HCT116 (cell line): ENCODE measurements around the gene ADGRD1. TPM values are rescaled to one million over a fixed set of nuclear protein-coding genes. Genes with fewer than 3 reads are reported as not detected.

Experiments
- ATAC-seq: fragments of 200-7000 bp; cut with Tn5 transposase; 2 replicates; pipeline ENCODE4 v1.9.1; 2020; ENCODE audit warnings: mild to moderate bottlenecking, moderate library complexity
- BruUV-seq: library from RNA; stranded (reverse); fragments of 400-500 nt; replicated peaks from 2 replicates; lab custom pipeline; 2021; lab: Mats Ljungman, UMichigan
- CTCF ChIA-PET: fragments of 300-600 bp; sonication (Branson Sonifier 250); formaldehyde crosslinking; loops from one replicate; lab custom pipeline; 2021; ENCODE audit warnings: antibody characterized with exemption; lab: Charles Lee
- POLR2A ChIA-PET: fragments of 300-600, 350-600 bp; sonication (Branson Sonifier 250); formaldehyde crosslinking; loops from one replicate; lab custom pipeline; 2021; ENCODE audit warnings: antibody characterized with exemption; lab: Charles Lee
- RAD21 ChIA-PET, 2 experiments: fragments of 300-600 bp; sonication (Branson Sonifier 250); formaldehyde crosslinking; loops; one replicate each; lab custom pipeline; 2023; ENCODE audit warnings: low total read pairs in 2 of 2; ENCODE audit not compliant: uncharacterized antibody in 2 of 2, unreplicated experiment in 2 of 2, low non-redundant PET in 1 of 2; lab: Charles Lee
- DNase-seq: peaks from one replicate; pipeline ENCODE4 v3.0.0-alpha.2; 2010; ENCODE audit warnings: low read depth, low spot score
- H2AFZ ChIP-seq: fragments of 200-600 bp; shearing (Covaris generic), sonication (generic); 2 replicates; pipeline ENCODE4 v1.6.1; 2017; ENCODE audit warnings: low read depth, mixed run types, mixed read lengths, antibody characterized with exemption, low read length; ENCODE audit not compliant: poor library complexity, severe bottlenecking
- H3K27ac ChIP-seq: 2 replicates; pipeline ENCODE4 v1.5.1; 2012; ENCODE audit warnings: low read depth, low read length
- H3K27me3 ChIP-seq: fragments of 200-600 bp; sonication (generic); 2 replicates; pipeline ENCODE4 v1.6.1; 2016; ENCODE audit warnings: mixed run types, low read length, mixed read lengths; ENCODE audit not compliant: insufficient read depth
- H3K36me3 ChIP-seq, 2 experiments: fragments of 200-500 bp in 1 of 2; fragments of 200-600 bp in 1 of 2; sonication (Bioruptor generic) in 1 of 2; sonication (generic) in 1 of 2; 2 replicates each; pipeline versions ENCODE4 v1.5.1 to v1.6.1; 2014 to 2016; ENCODE audit warnings: low read length in 2 of 2, inconsistent platforms in 1 of 2, mixed read lengths in 1 of 2, mixed run types in 1 of 2; ENCODE audit not compliant: insufficient read depth in 2 of 2, control insufficient read depth in 1 of 2
- H3K4me1 ChIP-seq, 2 experiments: fragments of 200-600 bp in 1 of 2; sonication (generic) in 1 of 2; 2 replicates each; pipeline versions ENCODE4 v1.5.1 to v1.6.1; 2012 to 2017; ENCODE audit warnings: low read length in 2 of 2, inconsistent platforms in 1 of 2, mild to moderate bottlenecking in 1 of 2, mixed read lengths in 1 of 2, mixed run types in 1 of 2, moderate library complexity in 1 of 2; ENCODE audit not compliant: insufficient read depth in 2 of 2, control insufficient read depth in 1 of 2
- H3K4me2 ChIP-seq: fragments of 200-600 bp; sonication (generic); 2 replicates; pipeline ENCODE4 v1.6.1; 2017; ENCODE audit warnings: mixed run types, low read length, mixed read lengths
- H3K4me3 ChIP-seq, 2 experiments: fragments of 200-600 bp in 1 of 2; sonication (generic) in 1 of 2; replicated peaks in 1 of 2; 2 replicates each; pipeline ENCODE4 v1.5.1; 2011 to 2016; ENCODE audit warnings: low read length in 2 of 2, control low read depth in 1 of 2, low read depth in 1 of 2, mild to moderate bottlenecking in 1 of 2, mixed read lengths in 1 of 2, mixed run types in 1 of 2
- H3K79me2 ChIP-seq: fragments of 200-600 bp; sonication (generic); 2 replicates; pipeline ENCODE4 v1.6.1; 2017; ENCODE audit warnings: mild to moderate bottlenecking, mixed run types, low read length, moderate library complexity, mixed read lengths; ENCODE audit not compliant: insufficient read depth
- H3K9ac ChIP-seq: fragments of 200-600 bp; sonication (generic); 2 replicates; pipeline ENCODE4 v1.6.1; 2016; ENCODE audit warnings: low read length, mixed read lengths
- H3K9me2 ChIP-seq: fragments of 200-600 bp; sonication (generic), shearing (Covaris generic); 2 replicates; pipeline ENCODE4 v1.6.1; 2017; ENCODE audit warnings: mixed run types, mild to moderate bottlenecking, moderate library complexity; ENCODE audit not compliant: insufficient read depth
- H3K9me3 ChIP-seq, 2 experiments: fragments of 200-500 bp in 1 of 2; fragments of 200-600 bp in 1 of 2; sonication (Bioruptor generic) in 1 of 2; sonication (generic) in 1 of 2; 2 replicates each; pipeline ENCODE4 v1.6.1; 2014 to 2017; ENCODE audit warnings: low read length in 2 of 2, mixed read lengths in 2 of 2, inconsistent platforms in 1 of 2, low read depth in 1 of 2, mild to moderate bottlenecking in 1 of 2, mixed run types in 1 of 2, moderate library complexity in 1 of 2; ENCODE audit not compliant: control insufficient read depth in 1 of 2, insufficient read depth in 1 of 2
- H4K20me1 ChIP-seq: fragments of 200-600 bp; sonication (generic), shearing (Covaris generic); 2 replicates; pipeline ENCODE4 v1.6.1; 2017; ENCODE audit warnings: mixed run types, mild to moderate bottlenecking, moderate library complexity; ENCODE audit not compliant: insufficient read depth
- EGR1 ChIP-seq: IDR thresholded peaks from 2 replicates; pipeline ENCODE4 v1.6.1; 2012; ENCODE audit warnings: low read depth
- EZH2 ChIP-seq: fragments of 200-600 bp; sonication (generic); IDR thresholded peaks from 2 replicates; pipeline ENCODE4 v1.6.1; 2017; ENCODE audit warnings: antibody characterized with exemption, mixed run types
- EZH2phosphoT487 ChIP-seq: fragments of 200-600 bp; IDR thresholded peaks from 2 replicates; pipeline ENCODE4 v1.6.1; 2018; ENCODE audit warnings: antibody characterized with exemption, borderline replicate concordance
- JUND ChIP-seq: IDR thresholded peaks from 2 replicates; pipeline ENCODE4 v1.6.1; 2012
- POLR2AphosphoS5 ChIP-seq: IDR thresholded peaks from 2 replicates; pipeline ENCODE4 v1.6.1; 2011; ENCODE audit warnings: mild to moderate bottlenecking, low read depth, low read length, moderate library complexity
- SP1 ChIP-seq: IDR thresholded peaks from 2 replicates; pipeline ENCODE4 v1.6.1; 2012; ENCODE audit warnings: low read depth
- TCF7L2 ChIP-seq: IDR thresholded peaks from 2 replicates; pipeline ENCODE4 v1.7.0; 2011; ENCODE audit warnings: borderline replicate concordance, inconsistent platforms; ENCODE audit not compliant: insufficient read depth, insufficient read length; ENCODE audit errors: extremely low read depth
- ZFX ChIP-seq: fragments of 450-650 bp; IDR thresholded peaks from 2 replicates; pipeline ENCODE4 v1.6.1; 2017
- ZNF274 ChIP-seq: fragments of 200-500 bp; sonication (Bioruptor generic); IDR thresholded peaks from 2 replicates; pipeline ENCODE4 v1.6.1; 2014; ENCODE audit warnings: mild to moderate bottlenecking, low read depth, low read length, inconsistent platforms
- intact Hi-C: fragments of 100-400 bp; cut with micrococcal nuclease; formaldehyde crosslinking; loops from 2 replicates; pipeline ENCODE4 v1.10.0; 2022
- total RNA-seq: library from RNA; stranded (reverse); gene quantifications from one replicate; pipeline ENCODE4 v1.2.1, GENCODE V29; 2021; ENCODE audit not compliant: unreplicated experiment
- TF ChIP-seq, protein P1 (sequence below), 3 experiments: fragments of 200-600 bp in 1 of 3; sonication (generic) in 1 of 3; IDR thresholded peaks in 2 of 3; conservative IDR thresholded peaks in 1 of 3; 2 replicates each; pipeline ENCODE4 v1.5.1; 2012 to 2017; ENCODE audit warnings: low read depth in 2 of 3, low read length in 2 of 3, antibody characterized with exemption in 1 of 3, borderline replicate concordance in 1 of 3, control low read depth in 1 of 3, mild to moderate bottlenecking in 1 of 3, mixed read lengths in 1 of 3, mixed run types in 1 of 3, moderate library complexity in 1 of 3; ENCODE audit not compliant: insufficient read depth in 1 of 3
- TF ChIP-seq, protein P2 (sequence below): IDR thresholded peaks from 2 replicates; pipeline ENCODE4 v1.6.1; 2012; ENCODE audit warnings: low read depth

Gene ADGRD1
- total RNA-seq, 1 experiment from 2014 or later: 0.44 TPM

- Histone ChIP-seq H3K27ac (no peak overlapping the region), H3K4me1 (0 out of 4 replicates have a peak, but pooled peaks cover 0 to 5% of the 10 kb centered on the region in 2 experiments), H2AFZ (no peak overlapping the region), H3K9me3 (no peaks in the 10 kb centered on the region), H3K27me3 (peaks cover 3% of the 10 kb centered on the region; the same call in 1 of the 2 replicates), H3K4me3 (no peak overlapping the region), H3K79me2 (no peaks in the 10 kb centered on the region), H3K4me2 (no peak overlapping the region), H3K9me2 (no peaks in the 10 kb centered on the region), H3K9ac (no peak overlapping the region), H4K20me1 (no peaks in the 10 kb centered on the region), H3K36me3 (no peaks in the 10 kb centered on the region)
- DNase-seq: no peak
- no peak for ATAC-seq
- POLR2A ChIA-PET: no interaction called here
- CTCF ChIA-PET: interaction anchor here (1.2 kb wide), 1 partner anchor 15 kb away, joined by 3 read pairs; no protein-coding TSS in a partner anchor
- no TSS peak for BruUV-seq
- RAD21 ChIA-PET: no interaction called here
- intact Hi-C loops: loop anchor here (5.0 kb wide), 1 partner anchor 465 kb away; no protein-coding TSS in a partner anchor
- TF ChIP-seq, protein P1, sequence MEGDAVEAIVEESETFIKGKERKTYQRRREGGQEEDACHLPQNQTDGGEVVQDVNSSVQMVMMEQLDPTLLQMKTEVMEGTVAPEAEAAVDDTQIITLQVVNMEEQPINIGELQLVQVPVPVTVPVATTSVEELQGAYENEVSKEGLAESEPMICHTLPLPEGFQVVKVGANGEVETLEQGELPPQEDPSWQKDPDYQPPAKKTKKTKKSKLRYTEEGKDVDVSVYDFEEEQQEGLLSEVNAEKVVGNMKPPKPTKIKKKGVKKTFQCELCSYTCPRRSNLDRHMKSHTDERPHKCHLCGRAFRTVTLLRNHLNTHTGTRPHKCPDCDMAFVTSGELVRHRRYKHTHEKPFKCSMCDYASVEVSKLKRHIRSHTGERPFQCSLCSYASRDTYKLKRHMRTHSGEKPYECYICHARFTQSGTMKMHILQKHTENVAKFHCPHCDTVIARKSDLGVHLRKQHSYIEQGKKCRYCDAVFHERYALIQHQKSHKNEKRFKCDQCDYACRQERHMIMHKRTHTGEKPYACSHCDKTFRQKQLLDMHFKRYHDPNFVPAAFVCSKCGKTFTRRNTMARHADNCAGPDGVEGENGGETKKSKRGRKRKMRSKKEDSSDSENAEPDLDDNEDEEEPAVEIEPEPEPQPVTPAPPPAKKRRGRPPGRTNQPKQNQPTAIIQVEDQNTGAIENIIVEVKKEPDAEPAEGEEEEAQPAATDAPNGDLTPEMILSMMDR (IDR thresholded peaks at IDR 0.05 in 2 of 3, conservative IDR thresholded peaks at IDR 0.05 in 1 of 3; ENCODE audit: borderline replicate concordance in 1 of 3, insufficient read depth in 1 of 3, low read depth in 2 of 3, low read length in 2 of 3): no peak
- TF ChIP-seq EZH2phosphoT487 (no peak), SP1 (no peak), ZFX (no peak), ZNF274 (no peak), JUND (no peak), POLR2AphosphoS5 (no peak), EGR1 (no peak), EZH2 (no peak), TCF7L2 (no peak)
- TF ChIP-seq, protein P2, sequence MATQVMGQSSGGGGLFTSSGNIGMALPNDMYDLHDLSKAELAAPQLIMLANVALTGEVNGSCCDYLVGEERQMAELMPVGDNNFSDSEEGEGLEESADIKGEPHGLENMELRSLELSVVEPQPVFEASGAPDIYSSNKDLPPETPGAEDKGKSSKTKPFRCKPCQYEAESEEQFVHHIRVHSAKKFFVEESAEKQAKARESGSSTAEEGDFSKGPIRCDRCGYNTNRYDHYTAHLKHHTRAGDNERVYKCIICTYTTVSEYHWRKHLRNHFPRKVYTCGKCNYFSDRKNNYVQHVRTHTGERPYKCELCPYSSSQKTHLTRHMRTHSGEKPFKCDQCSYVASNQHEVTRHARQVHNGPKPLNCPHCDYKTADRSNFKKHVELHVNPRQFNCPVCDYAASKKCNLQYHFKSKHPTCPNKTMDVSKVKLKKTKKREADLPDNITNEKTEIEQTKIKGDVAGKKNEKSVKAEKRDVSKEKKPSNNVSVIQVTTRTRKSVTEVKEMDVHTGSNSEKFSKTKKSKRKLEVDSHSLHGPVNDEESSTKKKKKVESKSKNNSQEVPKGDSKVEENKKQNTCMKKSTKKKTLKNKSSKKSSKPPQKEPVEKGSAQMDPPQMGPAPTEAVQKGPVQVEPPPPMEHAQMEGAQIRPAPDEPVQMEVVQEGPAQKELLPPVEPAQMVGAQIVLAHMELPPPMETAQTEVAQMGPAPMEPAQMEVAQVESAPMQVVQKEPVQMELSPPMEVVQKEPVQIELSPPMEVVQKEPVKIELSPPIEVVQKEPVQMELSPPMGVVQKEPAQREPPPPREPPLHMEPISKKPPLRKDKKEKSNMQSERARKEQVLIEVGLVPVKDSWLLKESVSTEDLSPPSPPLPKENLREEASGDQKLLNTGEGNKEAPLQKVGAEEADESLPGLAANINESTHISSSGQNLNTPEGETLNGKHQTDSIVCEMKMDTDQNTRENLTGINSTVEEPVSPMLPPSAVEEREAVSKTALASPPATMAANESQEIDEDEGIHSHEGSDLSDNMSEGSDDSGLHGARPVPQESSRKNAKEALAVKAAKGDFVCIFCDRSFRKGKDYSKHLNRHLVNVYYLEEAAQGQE: no peak
Measured at GRCh38 chr12:131101703-131102492, 148.2 kb downstream of the ADGRD1 start.
